Common myeloid progenitor, CD34-positive (primary cell): ENCODE data around the gene HHAT.
A peak's percentile ranks its signal among the peaks of the same experiment; 100 is the strongest.

ENCODE experiments used
- CTCF ChIA-PET: fragments of 350-600 bp; sonication (Branson Sonifier 250); formaldehyde crosslinking; loops from one replicate; lab custom pipeline; 2021; ENCODE audit warnings: antibody characterized with exemption; lab: Charles Lee
- POLR2A ChIA-PET: fragments of 350-600 bp; sonication (Branson Sonifier 250); formaldehyde crosslinking; loops from one replicate; lab custom pipeline; 2021; ENCODE audit warnings: antibody characterized with exemption; lab: Charles Lee
- DNase-seq, 3 donors: peaks; one replicate each; pipeline versions ENCODE4 v3.0.0 to v3.0.0-alpha.2; 2013
- H3K27ac ChIP-seq, 2 experiments: 1 replicate in 1 of 2; 2 replicates in 1 of 2; pipeline ENCODE4 v1.7.0; 2013; ENCODE audit warnings: inconsistent platforms in 2 of 2, low read length in 2 of 2, mild to moderate bottlenecking in 2 of 2, low read depth in 1 of 2, moderate library complexity in 1 of 2; ENCODE audit not compliant: severe bottlenecking in 2 of 2, insufficient read depth in 1 of 2, poor library complexity in 1 of 2
- H3K27me3 ChIP-seq, 5 experiments: replicated peaks in 2 of 5; 1 replicate in 3 of 5; 2 replicates in 2 of 5; pipeline versions ENCODE4 v1.6.1 to v1.7.0; 2013; ENCODE audit warnings: low read length in 4 of 5, mild to moderate bottlenecking in 2 of 5, moderate library complexity in 2 of 5, inconsistent platforms in 1 of 5; ENCODE audit not compliant: insufficient read depth in 5 of 5, control insufficient read depth in 4 of 5
- H3K36me3 ChIP-seq, 4 experiments: 1 replicate in 2 of 4; 2 replicates in 2 of 4; pipeline versions ENCODE4 v1.6.1 to v1.7.0; 2013; ENCODE audit warnings: low read length in 3 of 4, control low read depth in 1 of 4, mild to moderate bottlenecking in 1 of 4; ENCODE audit not compliant: control insufficient read depth in 4 of 4, insufficient read depth in 4 of 4
- H3K4me1 ChIP-seq, 4 experiments: 1 replicate in 3 of 4; 2 replicates in 1 of 4; pipeline versions ENCODE4 v1.6.1 to v1.7.1; 2013; ENCODE audit warnings: low read length in 3 of 4, mild to moderate bottlenecking in 3 of 4, control low read depth in 1 of 4, inconsistent platforms in 1 of 4, moderate library complexity in 1 of 4; ENCODE audit not compliant: control insufficient read depth in 4 of 4, insufficient read depth in 4 of 4; ENCODE audit errors: control extremely low read depth in 1 of 4
- H3K4me3 ChIP-seq, 7 experiments: 1 replicate in 4 of 7; 2 replicates in 3 of 7; pipeline versions ENCODE4 v1.5.1 to v1.7.0; 2013; ENCODE audit warnings: mild to moderate bottlenecking in 7 of 7, low read length in 6 of 7, moderate library complexity in 6 of 7, inconsistent platforms in 2 of 7, low read depth in 2 of 7, control low read depth in 1 of 7; ENCODE audit not compliant: insufficient read depth in 4 of 7, control insufficient read depth in 1 of 7; ENCODE audit errors: extremely low read depth in 1 of 7
- H3K9me3 ChIP-seq, 5 experiments: 1 replicate in 4 of 5; 2 replicates in 1 of 5; pipeline versions ENCODE4 v1.6.1 to v1.7.1; 2013; ENCODE audit warnings: low read length in 4 of 5, mild to moderate bottlenecking in 2 of 5, inconsistent platforms in 1 of 5, low read depth in 1 of 5, moderate library complexity in 1 of 5; ENCODE audit not compliant: control insufficient read depth in 4 of 5, insufficient read depth in 2 of 5; ENCODE audit errors: control extremely low read depth in 1 of 5
- WGBS: methylation state at CpG from one replicate; pipeline ENCODE4 v1.1.5; 2013; ENCODE audit not compliant: insufficient coverage; 5-methylcytosine and 5-hydroxymethylcytosine counted together

Gene HHAT

DNA sequence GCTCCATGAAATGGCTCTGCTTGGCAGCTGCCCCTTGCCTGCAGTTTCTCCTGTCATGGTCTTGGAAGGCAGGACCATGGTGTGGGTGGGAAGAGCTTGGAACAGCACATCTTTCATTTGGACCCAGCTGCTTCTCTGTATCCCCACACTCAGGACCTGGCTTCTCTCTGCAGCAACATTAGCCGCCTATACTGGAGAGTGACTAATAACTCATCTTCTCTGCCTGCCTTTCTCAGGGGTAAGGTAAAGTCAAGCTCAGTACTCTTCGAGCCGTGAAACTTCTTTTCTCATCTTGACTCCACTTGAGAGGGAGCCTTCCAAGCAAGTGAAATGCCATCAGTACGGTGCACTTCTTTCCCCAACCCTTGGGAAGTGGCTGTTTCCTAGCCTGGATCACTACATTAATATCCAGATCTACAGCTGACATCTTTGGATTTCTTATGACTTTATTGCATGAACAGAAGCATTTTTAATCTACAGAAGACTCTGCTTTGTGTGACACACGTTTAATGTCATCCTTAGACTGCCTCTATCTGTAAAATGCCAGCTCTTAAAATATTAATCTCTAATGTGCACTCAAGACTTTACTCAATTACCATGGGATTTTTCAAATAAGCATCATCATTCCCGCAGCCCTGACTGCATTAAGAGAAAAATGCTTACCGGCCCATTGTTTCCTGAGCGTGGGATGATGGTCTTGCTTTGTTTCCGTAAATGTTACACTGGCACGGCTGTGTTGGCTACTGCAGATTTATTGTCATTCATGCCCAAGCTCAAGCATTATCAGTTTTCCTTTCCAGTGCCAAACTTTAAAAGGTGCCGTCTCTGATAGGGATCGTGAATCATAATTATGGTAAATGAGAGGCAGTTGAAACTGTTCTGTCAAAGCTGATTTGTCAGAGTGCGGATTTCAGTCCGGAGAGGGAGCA lies 242.9 kb downstream of the HHAT start:
- Histone ChIP-seq H3K9me3 (peaks cover 0 to 2% (median 0%) of the 10 kb centered on the region in 5 experiments), H3K36me3 (no peaks in the 10 kb centered on the region), H3K4me1 (peaks cover 0 to 9% (median 3%) of the 10 kb centered on the region in 4 experiments), H3K27me3 (no peaks in the 10 kb centered on the region), H3K4me3 (no peak overlapping the region), H3K27ac (no peak overlapping the region)
- peak in 2 of 3 donors; percentile 44 to 58 for DNase-seq
- CTCF ChIA-PET: interaction anchor here (0.6 to 6.8 kb wide), 5 partner anchors 8 to 563 kb away, joined by 3 to 34 read pairs (median 5); partner anchors contain the start of gene KCNH1
- 92% methylated on average over 10 of the region's 14 CpGs for WGBS
- POLR2A ChIA-PET: no interaction called here

DNA sequence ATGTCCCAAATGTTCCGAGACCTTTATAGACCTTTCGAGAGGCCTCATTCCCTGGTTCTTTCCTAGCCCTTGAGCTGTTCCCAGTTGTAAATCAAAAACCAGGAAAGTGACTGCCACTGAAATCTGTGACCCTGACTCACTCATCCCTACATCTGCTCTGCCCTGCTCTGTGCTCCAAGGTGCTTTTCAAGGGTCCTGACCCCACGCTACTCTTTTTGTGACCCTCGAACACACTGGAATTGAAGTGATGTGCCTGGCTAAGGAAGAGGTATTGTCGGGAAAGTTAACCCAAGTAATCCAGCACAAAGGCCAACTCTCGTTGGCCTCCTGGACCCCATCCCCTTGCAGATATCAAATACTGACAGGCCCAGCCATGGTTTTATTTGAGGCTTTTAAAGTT lies 244.4 kb downstream of the HHAT start:
- POLR2A ChIA-PET: no interaction called here
- H3K9me3 ChIP-seq: peaks cover 0 to 6% (median 0%) of the 10 kb centered on the region in 5 experiments
- H3K27ac ChIP-seq: no peak overlapping the region
- H3K4me1 ChIP-seq: peaks cover 0 to 8% (median 2%) of the 10 kb centered on the region in 4 experiments
- DNase-seq: no peak
- H3K4me3 ChIP-seq: no peak overlapping the region
- no peaks in the 10 kb centered on the region for H3K36me3 ChIP-seq
- 81% methylated on average over 2 of the region's 6 CpGs for WGBS
- no peaks in the 10 kb centered on the region for H3K27me3 ChIP-seq
- CTCF ChIA-PET: interaction anchor here (6.8 kb wide), 1 partner anchor 10 kb away, joined by 34 read pairs; no protein-coding TSS in a partner anchor

DNA sequence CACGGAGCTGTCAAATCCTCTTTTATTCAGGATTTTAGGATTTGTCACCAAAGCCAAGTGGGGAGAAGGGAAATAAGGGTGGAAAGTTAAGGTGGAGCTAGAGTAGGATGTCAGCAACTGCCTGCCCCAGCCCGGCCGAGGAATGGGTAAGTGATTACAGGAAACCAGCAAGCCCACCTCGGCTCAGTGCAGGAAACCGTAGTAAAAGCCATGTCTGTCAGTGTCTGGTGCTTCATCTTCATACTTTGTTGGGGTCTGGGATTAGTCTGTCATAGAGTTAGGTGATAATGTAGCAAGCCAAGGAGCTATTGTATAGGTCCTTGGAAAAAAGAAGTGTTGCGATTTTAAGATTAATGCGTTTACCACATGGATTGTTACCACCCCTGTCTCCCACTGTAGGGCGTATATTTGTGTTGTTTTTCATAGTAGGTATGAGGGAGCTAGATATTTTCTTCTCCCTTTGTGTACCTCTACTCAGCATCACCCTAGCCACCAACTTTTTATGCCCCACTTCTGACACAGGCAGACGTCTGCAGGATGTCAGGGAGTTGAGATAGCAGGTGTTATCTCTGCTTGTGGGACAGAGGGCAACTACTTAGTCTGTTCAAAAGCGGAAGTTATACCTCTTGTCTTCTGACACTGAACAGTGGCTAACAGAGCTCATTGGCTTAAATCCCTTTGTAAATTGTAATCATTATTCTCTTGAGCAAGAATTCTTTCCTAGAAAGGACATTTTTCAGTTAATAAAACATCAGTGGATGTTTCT lies 253.7 kb downstream of the HHAT start:
- WGBS: 16% methylated on average over 6 of the region's 10 CpGs
- H3K4me3 ChIP-seq: peak overlapping the region in 2 of 7 experiments; percentile 21 to 53
- H3K9me3 ChIP-seq: no peaks in the 10 kb centered on the region
- H3K27ac ChIP-seq: peak overlapping the region; percentile 61 to 82
- no peaks in the 10 kb centered on the region for H3K36me3 ChIP-seq
- no peaks in the 10 kb centered on the region for H3K27me3 ChIP-seq
- H3K4me1 ChIP-seq: peaks cover 10 to 27% (median 19%) of the 10 kb centered on the region in 4 experiments
- peak; percentile 89 to 97 (median 94) for DNase-seq
- POLR2A ChIA-PET: interaction anchor here (0.6 to 1.3 kb wide), 2 partner anchors 77 to 552 kb away, joined by 3 to 4 read pairs; partner anchors contain the start of gene KCNH1
- CTCF ChIA-PET: interaction anchor here (1.1 to 8.3 kb wide), 6 partner anchors 11 to 1072 kb away, joined by 3 to 93 read pairs (median 18); partner anchors contain the start of gene KCNH1

DNA sequence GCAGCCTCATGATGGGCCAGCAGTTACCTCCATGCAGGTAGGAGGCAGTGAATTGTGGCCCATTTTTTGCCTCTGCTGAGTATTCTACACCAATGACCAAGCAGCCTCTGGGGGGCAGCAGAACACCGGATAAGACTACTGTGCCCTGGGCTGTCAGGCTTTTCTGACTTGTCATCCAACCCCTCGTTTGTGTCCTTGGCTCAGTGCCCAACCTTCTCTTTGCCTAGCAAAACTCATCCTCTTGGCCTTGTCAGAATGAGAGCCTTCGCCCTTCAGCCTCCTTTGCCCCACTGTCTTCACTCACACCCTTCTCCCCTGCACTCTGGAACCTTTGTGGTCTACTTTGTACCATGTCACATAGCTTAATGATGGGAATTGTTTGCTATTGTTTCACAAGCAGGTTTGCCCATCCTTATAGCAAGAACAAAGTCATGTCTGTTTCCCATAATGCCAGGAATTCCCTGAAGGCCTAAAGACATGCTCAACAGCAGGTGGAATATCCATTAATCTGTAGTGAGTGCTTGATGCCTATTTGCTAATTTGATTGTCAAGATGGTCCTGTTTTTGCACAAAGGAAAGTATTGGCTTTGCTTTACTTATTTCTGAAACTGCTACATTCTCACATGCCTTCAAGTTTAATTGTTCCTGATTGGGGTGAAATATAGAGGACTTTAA lies 255.9 kb downstream of the HHAT start:
- CTCF ChIA-PET: interaction anchor here (0.7 to 8.3 kb wide), 11 partner anchors 13 to 549 kb away, joined by 3 to 93 read pairs (median 3); partner anchors contain the start of gene KCNH1
- peak; percentile 87 to 95 (median 93) for DNase-seq
- WGBS: 20% methylated on average over 3 of the region's 3 CpGs

DNA sequence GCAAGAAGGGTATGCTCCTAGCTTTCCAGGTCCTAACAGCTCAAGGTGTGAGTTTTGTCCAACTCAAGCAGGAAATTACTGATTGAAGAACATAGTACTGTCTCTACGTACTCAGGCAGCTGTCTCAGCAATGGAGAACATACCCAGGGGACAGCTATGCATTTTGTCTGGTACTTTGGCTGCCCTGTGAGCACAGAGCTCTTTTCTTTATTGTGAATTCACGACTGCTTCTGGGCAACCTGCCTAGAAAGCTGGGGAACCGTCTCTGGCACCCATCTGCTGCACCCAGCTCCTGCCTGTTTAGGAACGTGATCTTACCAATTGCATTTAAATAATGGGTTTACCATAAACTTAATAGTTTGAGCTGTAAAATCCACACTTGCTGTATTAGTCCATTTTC lies 258.1 kb downstream of the HHAT start:
- Histone ChIP-seq H3K4me3 (no peak overlapping the region), H3K27me3 (no peaks in the 10 kb centered on the region), H3K27ac (no peak overlapping the region), H3K4me1 (peaks cover 8 to 21% (median 18%) of the 10 kb centered on the region in 4 experiments), H3K36me3 (no peaks in the 10 kb centered on the region), H3K9me3 (no peaks in the 10 kb centered on the region)
- POLR2A ChIA-PET: no interaction called here
- DNase-seq: no peak
- 100% methylated on average over 2 of the region's 4 CpGs for WGBS
- CTCF ChIA-PET: interaction anchor here (0.8 to 8.3 kb wide), 5 partner anchors 10 to 547 kb away, joined by 3 to 93 read pairs (median 4); partner anchors contain the start of gene KCNH1

More for the DNA sequence above, 255.9 kb downstream of the HHAT start:
- Histone ChIP-seq H3K36me3 (no peaks in the 10 kb centered on the region), H3K4me3 (no peak overlapping the region), H3K27ac (no peak overlapping the region), H3K27me3 (no peaks in the 10 kb centered on the region), H3K4me1 (peaks cover 10 to 27% (median 19%) of the 10 kb centered on the region in 4 experiments), H3K9me3 (no peaks in the 10 kb centered on the region)
- POLR2A ChIA-PET: interaction anchor here (1.5 kb wide), 1 partner anchor 13 kb away, joined by 5 read pairs; no protein-coding TSS in a partner anchor

DNA sequence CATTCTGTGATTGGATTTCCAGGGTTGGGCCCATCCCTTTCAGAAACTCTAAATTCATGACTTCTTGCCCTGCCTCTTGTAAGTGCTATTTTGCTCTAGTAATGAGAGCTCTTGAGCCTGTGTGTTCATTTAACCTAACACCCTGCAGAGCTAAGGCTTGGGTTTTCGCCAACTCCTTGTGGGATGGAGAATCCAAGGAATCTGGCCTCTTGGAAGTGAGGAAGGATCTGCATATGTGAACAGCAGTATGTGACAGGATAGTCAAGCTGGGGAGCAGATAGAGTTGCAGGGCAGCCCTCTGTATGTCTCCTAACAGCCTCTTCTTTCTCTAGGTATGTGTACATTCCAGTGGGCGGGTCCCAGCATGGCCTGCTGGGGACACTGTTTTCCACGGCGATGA lies 258.9 kb downstream of the HHAT start:
- no peaks in the 10 kb centered on the region for H3K27me3 ChIP-seq
- DNase-seq: no peak
- no peaks in the 10 kb centered on the region for H3K36me3 ChIP-seq
- H3K27ac ChIP-seq: no peak overlapping the region
- WGBS: 100% methylated on average over 3 of the region's 4 CpGs
- CTCF ChIA-PET: interaction anchor here (1.1 to 8.3 kb wide), 4 partner anchors 9 to 546 kb away, joined by 3 to 93 read pairs (median 29); partner anchors contain the start of gene KCNH1
- H3K9me3 ChIP-seq: no peaks in the 10 kb centered on the region
- no peak overlapping the region for H3K4me3 ChIP-seq
- peaks cover 4 to 13% (median 10%) of the 10 kb centered on the region in 4 experiments for H3K4me1 ChIP-seq
- POLR2A ChIA-PET: no interaction called here
